ENCODE data around the gene PRADC1. TPM values are rescaled to one million over a fixed set of nuclear protein-coding genes. Genes with fewer than 3 reads are reported as not detected.

PRADC1 gene
- total RNA-seq, 1 experiment from 2014 or later, result 9.4 TPM

- intact Hi-C loops (cut with micrococcal nuclease; ENCODE audit: unreplicated experiment), result no loop called here
- Histone ChIP-seq H3K36me3 (ENCODE audit: low read depth) (peaks cover 3% of the 10 kb centered on the region; the same call in 1 of the 2 replicates), H3K4me2 (no peak overlapping the region), H4K20me1 (ENCODE audit: insufficient read depth) (peaks cover 8% of the 10 kb centered on the region; the same call in 1 of the 2 replicates), H2AFZ (no peak overlapping the region), H3K4me1 (replicated peaks; ENCODE audit: insufficient read depth) (no peaks in the 10 kb centered on the region), H3K9me3 (ENCODE audit: insufficient read depth, low read depth) (no peaks in the 10 kb centered on the region), H3K9me2 (ENCODE audit: insufficient read depth) (no peaks in the 10 kb centered on the region), H3K27ac (no peak overlapping the region), H3K27me3 (ENCODE audit: insufficient read depth, low read depth) (no peaks in the 10 kb centered on the region), H3K4me3 (no peak overlapping the region), H3F3A (ENCODE audit: insufficient read depth, low read depth) (no peaks in the 10 kb centered on the region), H3K79me2 (ENCODE audit: low read depth) (no peaks in the 10 kb centered on the region)
- CTCF ChIA-PET, result no interaction called here
- TF ChIP-seq EZH2 (IDR thresholded peaks at IDR 0.05; ENCODE audit: low read depth), result no peak
- TF ChIP-seq CTCF (conservative IDR thresholded peaks at IDR 0.05), result no peak
- BruUV-seq (replicated peaks), result no TSS peak
- no peak for DNase-seq
- POLR2A ChIA-PET (ENCODE audit: unreplicated experiment), result no interaction called here
Observed at GRCh38 chr2:73265298-73266060, 32.4 kb upstream of the PRADC1 start.

GRCh38 chr2:73264783-73265182, 31.7 kb upstream of the PRADC1 start:
- no peak overlapping the region for H3K4me3 ChIP-seq
- no peaks in the 10 kb centered on the region for H3K27me3 ChIP-seq (ENCODE audit: insufficient read depth, low read depth)
- no peak for DNase-seq
- H3K27ac ChIP-seq, result no peak overlapping the region
- no peaks in the 10 kb centered on the region for H3K9me2 ChIP-seq (ENCODE audit: insufficient read depth)
- no peak overlapping the region for H3K4me2 ChIP-seq
- H3K36me3 ChIP-seq (ENCODE audit: low read depth), result peaks cover 3% of the 10 kb centered on the region; the same call in 1 of the 2 replicates
- no peak for TF ChIP-seq EZH2 (IDR thresholded peaks at IDR 0.05; ENCODE audit: low read depth)
- TF ChIP-seq CTCF (conservative IDR thresholded peaks at IDR 0.05), result no peak
- H3K79me2 ChIP-seq (ENCODE audit: low read depth), result no peaks in the 10 kb centered on the region
- BruUV-seq (replicated peaks), result no TSS peak
- H3K4me1 ChIP-seq (replicated peaks; ENCODE audit: insufficient read depth), result no peaks in the 10 kb centered on the region
- no peaks in the 10 kb centered on the region for H3K9me3 ChIP-seq (ENCODE audit: insufficient read depth, low read depth)
- intact Hi-C loops (cut with micrococcal nuclease; ENCODE audit: unreplicated experiment), result no loop called here
- peaks cover 13% of the 10 kb centered on the region; the same call in 1 of the 2 replicates for H4K20me1 ChIP-seq (ENCODE audit: insufficient read depth)
- H3F3A ChIP-seq (ENCODE audit: insufficient read depth, low read depth), result no peaks in the 10 kb centered on the region
- CTCF ChIA-PET, result no interaction called here
- POLR2A ChIA-PET (ENCODE audit: unreplicated experiment), result no interaction called here
- no peak overlapping the region for H2AFZ ChIP-seq

GRCh38 chr2:73264332-73264606, 31.2 kb upstream of the PRADC1 start:
- Histone ChIP-seq H3K79me2 (ENCODE audit: low read depth) (no peaks in the 10 kb centered on the region), H3K4me1 (replicated peaks; ENCODE audit: insufficient read depth) (no peaks in the 10 kb centered on the region), H3K9me2 (ENCODE audit: insufficient read depth) (no peaks in the 10 kb centered on the region), H3K4me3 (no peak overlapping the region), H3K27ac (no peak overlapping the region), H2AFZ (no peak overlapping the region), H4K20me1 (ENCODE audit: insufficient read depth) (peaks cover 13% of the 10 kb centered on the region; the same call in 1 of the 2 replicates), H3K36me3 (ENCODE audit: low read depth) (peaks cover 3% of the 10 kb centered on the region; the same call in 1 of the 2 replicates), H3K4me2 (no peak overlapping the region), H3K27me3 (ENCODE audit: insufficient read depth, low read depth) (no peaks in the 10 kb centered on the region), H3F3A (ENCODE audit: insufficient read depth, low read depth) (no peaks in the 10 kb centered on the region), H3K9me3 (ENCODE audit: insufficient read depth, low read depth) (no peaks in the 10 kb centered on the region)
- no peak for DNase-seq
- TF ChIP-seq CTCF (conservative IDR thresholded peaks at IDR 0.05), result no peak
- no peak for TF ChIP-seq EZH2 (IDR thresholded peaks at IDR 0.05; ENCODE audit: low read depth)
- ChIA-PET CTCF (no interaction called here), POLR2A (ENCODE audit: unreplicated experiment) (no interaction called here)
- no TSS peak for BruUV-seq (replicated peaks)
- intact Hi-C loops (cut with micrococcal nuclease; ENCODE audit: unreplicated experiment), result no loop called here

Measured in PC-9 (cell line).